Measurements from ENCODE around the gene POLR2L. TPM values are rescaled to one million over a fixed set of nuclear protein-coding genes. Genes with fewer than 3 reads are reported as not detected.

The POLR2L gene
- total RNA-seq, 1 donor from 2014 or later, result 83.9 TPM

DNA sequence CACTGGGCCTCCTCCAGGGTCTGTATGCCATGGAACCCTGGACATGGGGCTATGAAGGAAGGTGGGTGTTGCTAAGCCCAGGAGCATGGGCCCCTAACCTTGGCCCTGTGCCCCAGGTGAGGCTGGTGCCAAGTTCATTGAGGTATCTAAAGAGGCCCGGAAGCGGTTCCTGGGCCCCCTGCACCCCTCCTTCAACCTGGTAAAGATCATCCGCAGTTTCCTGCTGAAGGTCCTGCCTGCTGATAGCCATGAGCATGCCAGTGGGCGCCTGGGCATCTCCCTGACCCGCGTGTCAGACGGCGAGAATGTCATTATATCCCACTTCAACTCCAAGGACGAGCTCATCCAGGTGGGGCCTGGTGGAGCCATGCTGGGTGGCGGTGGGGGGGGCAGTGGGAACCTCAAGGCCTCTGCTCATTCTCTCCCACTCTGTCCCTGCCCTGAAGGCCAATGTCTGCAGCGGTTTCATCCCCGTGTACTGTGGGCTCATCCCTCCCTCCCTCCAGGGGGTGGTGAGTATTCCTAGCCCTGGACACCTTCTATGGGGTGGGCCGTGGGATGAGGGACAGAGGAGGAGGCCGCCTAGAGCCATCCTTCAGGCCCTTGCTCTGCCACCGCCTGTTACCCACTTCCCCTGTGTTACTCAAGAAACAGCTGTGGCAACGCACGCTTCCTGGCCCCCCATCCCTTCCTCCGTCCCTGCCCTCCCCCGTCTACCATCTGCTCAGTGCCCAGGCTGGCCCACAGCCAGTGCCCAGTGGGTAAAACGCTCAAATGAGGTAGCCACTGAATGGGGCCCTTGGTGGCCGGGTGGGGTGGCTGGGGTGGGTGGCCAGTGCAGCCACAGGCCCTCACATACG is 20.6 kb downstream of the POLR2L start:
- intact Hi-C loops (cut with micrococcal nuclease), result no loop called here
- H3K27ac Mint-ChIP-seq, result no peak overlapping the region
- ATAC-seq (ENCODE audit: low read depth), result no peak
- H3K4me3 Mint-ChIP-seq, result no peak overlapping the region
- peaks cover 22% of the 10 kb centered on the region for H3K36me3 Mint-ChIP-seq (ENCODE audit: low read depth)
- POLR2A ChIA-PET, result interaction anchor here (1.3 to 5.6 kb wide), 4 partner anchors 9 to 21 kb away, joined by 4 to 104 read pairs (median 66); partner anchors contain the start of genes CD151, CRACR2B, POLR2L and RPLP2
- H3K9me3 Mint-ChIP-seq, result no peaks in the 10 kb centered on the region
- TF ChIP-seq, protein P1, sequence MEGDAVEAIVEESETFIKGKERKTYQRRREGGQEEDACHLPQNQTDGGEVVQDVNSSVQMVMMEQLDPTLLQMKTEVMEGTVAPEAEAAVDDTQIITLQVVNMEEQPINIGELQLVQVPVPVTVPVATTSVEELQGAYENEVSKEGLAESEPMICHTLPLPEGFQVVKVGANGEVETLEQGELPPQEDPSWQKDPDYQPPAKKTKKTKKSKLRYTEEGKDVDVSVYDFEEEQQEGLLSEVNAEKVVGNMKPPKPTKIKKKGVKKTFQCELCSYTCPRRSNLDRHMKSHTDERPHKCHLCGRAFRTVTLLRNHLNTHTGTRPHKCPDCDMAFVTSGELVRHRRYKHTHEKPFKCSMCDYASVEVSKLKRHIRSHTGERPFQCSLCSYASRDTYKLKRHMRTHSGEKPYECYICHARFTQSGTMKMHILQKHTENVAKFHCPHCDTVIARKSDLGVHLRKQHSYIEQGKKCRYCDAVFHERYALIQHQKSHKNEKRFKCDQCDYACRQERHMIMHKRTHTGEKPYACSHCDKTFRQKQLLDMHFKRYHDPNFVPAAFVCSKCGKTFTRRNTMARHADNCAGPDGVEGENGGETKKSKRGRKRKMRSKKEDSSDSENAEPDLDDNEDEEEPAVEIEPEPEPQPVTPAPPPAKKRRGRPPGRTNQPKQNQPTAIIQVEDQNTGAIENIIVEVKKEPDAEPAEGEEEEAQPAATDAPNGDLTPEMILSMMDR (IDR thresholded peaks at IDR 0.05), result no peak
- peaks cover 19% of the 10 kb centered on the region for H3K4me1 Mint-ChIP-seq
- DNase-seq, result no peak
- H3K27me3 Mint-ChIP-seq, result no peaks in the 10 kb centered on the region
- CTCF ChIA-PET, result no interaction called here

DNA sequence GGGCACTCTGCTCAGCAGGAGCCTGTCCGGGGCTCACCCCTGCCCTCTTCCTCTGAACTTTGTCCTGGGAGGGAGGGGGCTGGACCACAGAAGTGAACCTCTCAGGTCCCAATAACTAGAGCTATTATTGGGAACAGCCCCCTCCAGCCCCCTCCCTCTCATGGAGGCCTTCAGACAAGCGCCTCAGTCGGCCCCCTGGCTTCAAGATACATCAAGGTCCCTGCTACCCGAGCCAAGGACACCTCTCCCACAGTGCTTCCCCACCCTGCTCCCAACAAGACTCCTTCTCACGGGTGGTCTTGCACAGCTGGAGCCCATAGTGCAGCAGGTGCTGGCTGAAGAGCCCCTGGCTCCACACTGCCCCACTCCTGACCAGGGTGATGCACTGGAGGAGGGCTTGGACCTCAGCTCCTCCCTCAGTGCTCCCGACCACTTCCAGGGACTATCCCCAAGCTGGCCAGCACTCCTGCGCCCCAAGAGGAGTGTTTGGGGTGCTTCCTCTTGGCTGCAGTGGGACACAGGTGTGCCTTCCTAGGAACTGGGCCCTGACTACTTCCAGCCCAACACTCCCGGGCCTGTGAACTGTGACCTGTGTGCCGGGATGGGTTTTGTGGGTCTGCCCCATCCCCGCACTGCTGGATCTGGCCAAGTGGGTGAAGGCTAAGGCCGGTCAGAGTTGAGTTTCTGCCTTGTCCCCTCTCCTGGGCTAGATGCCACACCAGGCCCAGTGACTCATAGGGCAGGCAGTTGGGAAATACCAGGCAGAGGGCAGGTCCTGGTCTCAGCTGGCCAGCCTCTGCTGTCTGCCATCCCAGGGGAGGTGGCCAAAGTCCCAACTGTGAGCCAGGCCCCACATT is 21.4 kb downstream of the POLR2L start:
- Mint-ChIP-seq H3K27ac (peak overlapping the region; percentile 63), H3K4me1 (peaks cover 14% of the 10 kb centered on the region), H3K4me3 (peak overlapping the region; percentile 85), H3K36me3 (ENCODE audit: low read depth) (peaks cover 22% of the 10 kb centered on the region), H3K9me3 (no peaks in the 10 kb centered on the region), H3K27me3 (no peaks in the 10 kb centered on the region)
- ChIA-PET CTCF (no interaction called here), POLR2A (interaction anchor here (0.7 to 5.6 kb wide), 11 partner anchors 10 to 284 kb away, joined by 4 to 104 read pairs (median 12); partner anchors contain the start of genes AP2A2, CD151, CRACR2B and LRRC56)
- intact Hi-C loops (cut with micrococcal nuclease), result loop anchor here (1.0 kb wide), 2 partner anchors 9 to 21 kb away; partner anchors contain the start of genes POLR2L and TSPAN4
- no peak for ATAC-seq (ENCODE audit: low read depth)
- TF ChIP-seq, protein P1 (IDR thresholded peaks at IDR 0.05), result no peak
- DNase-seq, result no peak

DNA sequence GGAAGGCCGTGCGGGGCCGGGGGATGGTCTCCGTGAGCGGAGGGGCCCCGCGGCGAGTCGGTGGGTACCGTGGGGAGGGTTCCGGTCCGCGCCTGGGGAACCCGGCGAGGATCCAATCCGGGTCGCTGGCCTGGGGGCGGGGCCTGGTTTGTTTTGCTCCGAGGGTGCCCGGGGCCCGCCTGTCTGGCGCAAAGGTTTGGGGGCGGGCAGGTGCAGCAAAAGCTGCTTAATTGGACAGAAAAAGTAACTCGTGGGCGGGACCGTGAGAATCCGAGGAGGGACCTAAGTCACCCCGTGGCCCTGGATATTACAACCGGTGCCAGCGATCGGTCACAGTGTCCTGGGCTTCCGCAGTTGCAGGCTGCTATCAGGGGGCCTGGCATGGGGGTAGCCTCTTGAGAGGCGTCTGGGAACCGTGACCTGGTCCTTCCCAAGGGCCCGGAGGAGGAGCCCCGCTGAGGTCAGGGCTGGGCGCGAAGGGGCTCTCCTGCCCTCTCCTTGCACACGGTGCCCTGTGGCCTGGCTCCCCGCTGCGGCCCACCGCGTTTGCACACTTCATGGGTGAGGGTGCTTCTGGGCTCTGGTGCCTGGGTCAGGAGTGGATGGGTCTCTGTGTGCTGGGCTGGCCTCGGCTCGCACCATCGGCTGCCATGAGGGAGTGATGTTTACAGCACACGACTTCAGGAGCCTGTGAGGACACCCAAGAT is 22.2 kb downstream of the POLR2L start:
- intact Hi-C loops (cut with micrococcal nuclease), result loop anchor here (1.0 kb wide), 4 partner anchors 10 to 22 kb away; partner anchors contain the start of genes POLR2L, RPLP2, SLC25A22 and TSPAN4
- peak overlapping the region; percentile 76 for H3K27ac Mint-ChIP-seq
- no peaks in the 10 kb centered on the region for H3K9me3 Mint-ChIP-seq
- no peaks in the 10 kb centered on the region for H3K27me3 Mint-ChIP-seq
- ChIA-PET POLR2A (interaction anchor here (0.5 to 5.6 kb wide), 17 partner anchors 9 to 718 kb away, joined by 3 to 104 read pairs (median 8); partner anchors contain the start of genes AP2A2, CD151, CRACR2B and DEAF1), CTCF (interaction anchor here (1.0 kb wide), 1 partner anchor 23 kb away, joined by 4 read pairs; the partner anchor contains the start of gene TSPAN4)
- TF ChIP-seq, protein P1 (IDR thresholded peaks at IDR 0.05), result no peak
- peaks cover 14% of the 10 kb centered on the region for H3K4me1 Mint-ChIP-seq
- ATAC-seq (ENCODE audit: low read depth) (peak; percentile 72), DNase-seq (peak; percentile 83)
- peaks cover 18% of the 10 kb centered on the region for H3K36me3 Mint-ChIP-seq (ENCODE audit: low read depth)
- peak overlapping the region; percentile 85 for H3K4me3 Mint-ChIP-seq

DNA sequence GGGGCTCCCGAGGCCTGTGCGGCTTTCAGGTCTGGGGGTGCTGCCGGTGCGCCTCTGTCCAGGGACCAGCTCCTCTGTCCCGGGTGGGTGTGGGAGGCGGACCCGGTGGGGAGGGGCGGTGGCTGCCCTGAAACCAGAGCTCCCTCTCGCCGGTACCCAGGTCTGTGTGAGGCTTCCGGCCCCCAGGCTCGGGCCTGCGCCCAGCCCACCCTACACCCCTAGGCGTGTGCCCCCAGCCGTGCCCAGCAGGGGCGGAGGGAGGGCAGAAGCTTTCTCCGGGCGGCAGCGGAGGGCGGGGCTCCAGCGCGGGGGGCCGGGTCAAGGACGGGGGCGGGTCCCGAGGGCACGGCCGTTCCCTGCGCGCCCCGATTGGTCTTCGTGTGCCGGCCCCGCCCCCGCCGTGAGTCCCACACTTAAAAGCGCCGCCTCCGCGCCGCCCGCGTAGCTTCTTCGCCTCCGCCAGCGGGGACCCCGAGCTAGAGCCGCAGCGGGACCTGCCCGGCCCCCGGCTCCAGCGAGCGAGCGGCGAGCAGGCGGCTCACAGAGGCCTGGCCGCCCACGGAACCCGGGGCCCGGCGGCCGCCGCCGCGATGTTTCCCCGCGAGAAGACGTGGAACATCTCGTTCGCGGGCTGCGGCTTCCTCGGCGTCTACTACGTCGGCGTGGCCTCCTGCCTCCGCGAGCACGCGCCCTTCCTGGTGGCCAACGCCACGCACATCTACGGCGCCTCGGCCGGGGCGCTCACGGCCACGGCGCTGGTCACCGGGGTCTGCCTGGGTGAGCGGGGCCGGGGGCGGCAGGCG is 23.0 kb downstream of the POLR2L start:
- Mint-ChIP-seq H3K27ac (no peak overlapping the region), H3K27me3 (no peaks in the 10 kb centered on the region), H3K4me3 (peak overlapping the region; percentile 85), H3K36me3 (ENCODE audit: low read depth) (peaks cover 13% of the 10 kb centered on the region), H3K4me1 (peaks cover 14% of the 10 kb centered on the region), H3K9me3 (no peaks in the 10 kb centered on the region)
- peak; percentile 85 for ATAC-seq (ENCODE audit: low read depth)
- TF ChIP-seq, protein P1 (IDR thresholded peaks at IDR 0.05), result no peak
- intact Hi-C loops (cut with micrococcal nuclease), result loop anchor here (1.0 kb wide), 2 partner anchors 10 to 21 kb away; partner anchors contain the start of genes RPLP2 and SLC25A22
- ChIA-PET POLR2A (interaction anchor here (0.5 to 5.6 kb wide), 20 partner anchors 9 to 719 kb away, joined by 3 to 104 read pairs (median 6); partner anchors contain the start of genes AP2A2, CD151, CRACR2B and DEAF1), CTCF (interaction anchor here (1.0 kb wide), 1 partner anchor 24 kb away, joined by 4 read pairs; the partner anchor contains the start of gene TSPAN4)
- peak; percentile 95 for DNase-seq
